GM18511 (cell line): ENCODE measurements around the gene IRX5.

Experiments
- ATAC-seq: cut with Tn5 transposase; IDR thresholded peaks from one replicate; pipeline ENCODE4 v1.9.1; 2021; ENCODE audit warnings: mild to moderate bottlenecking, moderate library complexity; ENCODE audit not compliant: unreplicated experiment

IRX5 gene

DNA sequence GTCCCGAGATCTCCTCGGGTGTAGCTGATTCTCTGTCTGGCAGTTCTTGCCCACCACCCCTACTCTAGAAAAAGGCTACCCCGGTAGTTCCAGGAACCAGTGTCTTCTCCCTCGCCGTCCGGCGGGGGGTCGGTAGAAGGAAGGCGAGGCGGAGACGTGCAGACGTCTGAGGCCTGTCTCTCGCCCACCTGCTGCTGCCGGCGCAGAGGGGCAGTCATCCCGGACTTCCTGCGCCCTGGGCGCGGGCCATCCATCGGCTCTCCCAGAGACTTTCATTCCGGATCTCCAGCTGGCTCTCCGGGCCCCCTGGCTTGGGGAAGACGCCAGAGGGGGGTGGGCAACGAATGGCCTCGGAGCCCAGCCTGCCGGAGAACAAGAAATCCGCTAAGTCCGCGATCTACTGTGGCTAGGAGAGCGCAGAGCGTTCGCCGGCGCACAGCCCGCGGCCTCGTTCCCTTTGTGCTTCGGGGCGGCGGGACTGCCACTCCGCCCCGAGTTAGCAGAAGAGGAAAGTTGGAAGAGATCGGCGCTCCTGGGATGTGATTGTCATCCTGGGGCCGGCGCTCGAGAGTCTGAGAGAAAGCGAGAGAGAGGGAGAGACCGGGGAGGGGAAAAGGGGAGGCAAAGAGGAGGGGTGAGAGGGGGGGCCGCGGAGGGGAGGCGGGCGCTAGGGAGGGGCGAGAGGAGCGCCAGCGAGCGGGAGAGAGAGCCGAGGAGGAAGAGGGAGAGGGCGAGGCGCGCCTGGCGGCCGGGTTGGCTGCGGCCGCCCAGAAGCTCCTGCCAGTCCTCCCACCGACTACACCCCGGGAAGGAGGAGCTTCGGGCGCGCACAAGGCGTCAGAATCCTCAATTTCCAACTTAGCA, at the start of gene IRX5:
TSS of gene IRX5 (plus strand) at position 861 of the 864 bp plus-strand sequence. CDS start 334 bp downstream, outside the sequence.
- peak; percentile 13 for ATAC-seq

- ATAC-seq, result no peak
Observed at GRCh38 chr16:54882556-54882955, 48.1 kb upstream of the IRX5 start.

DNA sequence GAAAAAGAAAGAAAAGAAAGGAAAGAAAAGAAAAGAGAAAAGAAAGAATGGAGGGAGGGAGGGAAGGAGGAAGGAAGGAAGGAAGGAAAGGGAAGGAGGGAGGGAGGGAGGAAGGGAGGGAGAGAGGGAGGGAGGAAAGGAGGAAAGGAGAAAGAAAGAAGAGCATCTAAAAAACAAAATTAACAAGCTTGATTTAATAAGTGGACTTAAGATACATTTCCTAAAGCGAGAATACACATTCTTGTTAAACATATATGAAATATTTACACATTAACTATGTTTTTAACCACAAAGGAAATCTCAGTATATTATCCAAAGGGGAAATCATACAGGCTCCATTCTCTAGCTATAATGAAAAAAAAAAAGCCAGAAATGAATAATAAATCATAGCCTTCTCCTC, 47.3 kb upstream of the IRX5 start:
- no peak for ATAC-seq

- no peak for ATAC-seq
Observed at GRCh38 chr16:54886078-54886477, 44.6 kb upstream of the IRX5 start.

GRCh38 chr16:54890381-54890780, 40.3 kb upstream of the IRX5 start:
- ATAC-seq, result no peak

DNA sequence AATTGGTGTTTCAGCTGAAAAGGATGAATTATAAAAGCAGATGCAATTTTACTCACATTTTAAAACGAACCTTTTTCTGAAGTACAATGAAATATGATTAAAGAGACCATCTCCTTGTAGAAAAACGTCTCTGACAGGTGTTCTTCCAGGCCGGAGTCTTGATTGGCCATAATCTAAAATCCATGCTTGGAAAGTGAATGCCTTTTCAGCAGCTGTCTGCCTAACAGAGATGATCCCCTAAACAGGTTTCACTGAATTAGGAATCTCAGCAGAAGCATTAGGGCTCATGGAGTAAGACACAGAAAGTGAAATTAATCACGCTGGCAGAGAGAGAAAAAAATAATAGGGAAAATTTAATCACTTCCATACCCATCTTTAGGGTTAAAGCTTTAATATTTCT, 39.3 kb upstream of the IRX5 start:
- ATAC-seq, result no peak

- ATAC-seq, result no peak
Observed at GRCh38 chr16:54892981-54893380, 37.7 kb upstream of the IRX5 start.

DNA sequence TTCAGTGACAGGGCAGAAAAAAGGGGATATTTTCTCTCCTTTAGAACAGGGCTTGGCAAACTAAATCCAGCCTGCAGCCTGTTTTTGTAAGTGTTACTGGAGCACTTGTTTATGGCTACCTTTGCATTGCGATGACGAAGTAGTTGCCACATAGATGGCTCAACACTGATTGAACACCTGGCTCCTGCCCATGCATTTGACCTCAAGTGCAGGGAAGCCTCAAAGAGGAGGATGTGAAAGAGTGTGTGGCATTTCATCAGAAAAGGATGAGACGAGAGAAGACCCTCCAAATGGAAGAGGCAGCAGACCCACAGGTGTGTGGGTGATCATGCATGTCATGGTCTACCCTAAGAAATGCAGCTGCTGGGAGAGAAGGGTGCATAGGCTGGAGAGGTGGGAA, 32.7 kb upstream of the IRX5 start:
- no peak for ATAC-seq

GRCh38 chr16:54901606-54902005, 29.1 kb upstream of the IRX5 start:
- ATAC-seq, result no peak

DNA sequence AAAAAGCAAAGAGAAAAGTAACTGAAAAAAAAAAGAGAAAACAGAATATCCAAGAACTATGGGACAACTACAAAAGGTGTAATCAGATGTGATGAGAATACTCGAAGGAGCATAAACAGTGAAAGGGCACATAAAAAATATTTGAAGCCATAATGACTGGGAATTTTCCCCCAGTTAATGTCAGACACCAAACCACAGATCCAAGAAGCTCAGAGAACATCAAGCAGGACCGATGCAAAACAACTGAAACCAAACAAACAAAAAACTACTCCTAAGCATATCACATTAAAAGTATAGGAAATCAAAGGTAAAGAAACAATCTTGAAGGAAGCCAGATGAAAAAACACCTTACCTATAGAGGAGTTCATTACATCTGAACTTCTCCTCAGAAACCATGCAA, 27.6 kb upstream of the IRX5 start:
- ATAC-seq, result no peak

- ATAC-seq, result no peak
Observed at GRCh38 chr16:54911079-54911478, 19.6 kb upstream of the IRX5 start.

- ATAC-seq, result no peak
Observed at GRCh38 chr16:54912720-54913119, 17.9 kb upstream of the IRX5 start.

- ATAC-seq, result no peak
Observed at GRCh38 chr16:54921206-54921824, 9.3 kb upstream of the IRX5 start.

DNA sequence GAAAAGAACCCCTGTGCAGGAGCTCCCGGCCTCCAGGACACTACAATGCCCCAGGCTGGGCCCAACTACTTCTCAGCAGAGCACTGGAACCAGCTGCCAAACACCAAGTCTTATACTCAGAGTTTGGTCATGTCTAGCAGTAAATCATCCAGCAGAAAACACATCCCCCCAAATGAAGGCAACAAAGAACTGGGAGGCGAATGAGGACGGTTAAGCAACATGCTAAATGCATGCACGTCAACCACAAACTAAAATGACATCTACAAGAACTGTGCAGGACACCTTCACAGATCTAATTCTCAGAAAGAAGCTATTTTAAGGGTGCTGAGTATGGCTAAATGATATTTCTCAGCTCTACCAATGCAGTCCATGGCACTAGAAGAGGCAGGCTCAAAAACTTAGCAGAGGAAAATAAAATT, 7.6 kb upstream of the IRX5 start:
- ATAC-seq, result no peak

DNA sequence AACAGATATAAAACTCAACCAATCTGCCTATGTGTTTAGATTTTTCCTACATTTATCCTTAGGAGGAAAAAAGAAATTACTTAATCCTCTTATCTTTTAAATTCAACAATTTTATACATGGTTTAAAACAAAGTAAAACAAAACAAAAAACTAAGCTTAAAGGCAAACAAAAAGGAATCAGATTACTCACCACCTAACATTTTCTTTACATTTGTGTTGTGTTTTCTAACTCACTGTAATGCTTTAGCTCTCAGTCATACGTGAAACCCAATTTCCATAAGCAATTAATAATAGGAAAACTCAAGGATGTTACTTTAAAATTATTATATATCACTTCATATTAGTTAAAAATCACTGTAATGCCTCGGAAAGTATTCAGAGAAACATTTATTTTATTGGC, 6.7 kb upstream of the IRX5 start:
- ATAC-seq, result no peak

DNA sequence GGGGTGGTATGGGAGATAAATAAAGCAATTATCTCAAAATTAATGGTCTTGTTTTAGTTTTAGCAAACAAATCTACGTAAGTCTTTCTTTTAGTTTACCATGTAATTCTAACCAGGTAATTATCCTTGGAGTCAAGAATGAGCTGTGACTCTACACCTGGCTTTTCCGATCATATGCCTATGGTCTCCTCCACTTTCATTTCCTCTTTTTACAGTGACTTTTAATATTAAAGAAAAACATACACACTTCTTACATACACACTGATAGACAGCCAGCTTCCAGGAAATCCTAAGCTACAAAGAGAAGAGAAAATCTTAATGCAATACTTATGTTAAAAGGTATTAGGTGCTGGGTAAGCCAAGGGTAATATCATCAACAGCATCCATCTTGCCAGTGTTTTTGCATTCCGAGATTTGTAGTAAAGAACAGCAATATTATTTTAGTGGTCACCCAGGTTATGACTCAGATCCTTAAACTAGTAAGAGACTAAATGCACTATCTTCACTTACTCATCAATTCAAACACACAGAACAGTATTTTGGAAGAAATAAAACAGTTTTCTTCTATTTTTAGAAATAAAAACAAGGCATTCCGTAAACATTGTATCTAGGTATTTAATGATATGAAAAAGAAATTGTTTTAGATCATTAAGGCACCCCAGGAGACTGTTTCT, 4.4 kb upstream of the IRX5 start:
- ATAC-seq, result no peak

DNA sequence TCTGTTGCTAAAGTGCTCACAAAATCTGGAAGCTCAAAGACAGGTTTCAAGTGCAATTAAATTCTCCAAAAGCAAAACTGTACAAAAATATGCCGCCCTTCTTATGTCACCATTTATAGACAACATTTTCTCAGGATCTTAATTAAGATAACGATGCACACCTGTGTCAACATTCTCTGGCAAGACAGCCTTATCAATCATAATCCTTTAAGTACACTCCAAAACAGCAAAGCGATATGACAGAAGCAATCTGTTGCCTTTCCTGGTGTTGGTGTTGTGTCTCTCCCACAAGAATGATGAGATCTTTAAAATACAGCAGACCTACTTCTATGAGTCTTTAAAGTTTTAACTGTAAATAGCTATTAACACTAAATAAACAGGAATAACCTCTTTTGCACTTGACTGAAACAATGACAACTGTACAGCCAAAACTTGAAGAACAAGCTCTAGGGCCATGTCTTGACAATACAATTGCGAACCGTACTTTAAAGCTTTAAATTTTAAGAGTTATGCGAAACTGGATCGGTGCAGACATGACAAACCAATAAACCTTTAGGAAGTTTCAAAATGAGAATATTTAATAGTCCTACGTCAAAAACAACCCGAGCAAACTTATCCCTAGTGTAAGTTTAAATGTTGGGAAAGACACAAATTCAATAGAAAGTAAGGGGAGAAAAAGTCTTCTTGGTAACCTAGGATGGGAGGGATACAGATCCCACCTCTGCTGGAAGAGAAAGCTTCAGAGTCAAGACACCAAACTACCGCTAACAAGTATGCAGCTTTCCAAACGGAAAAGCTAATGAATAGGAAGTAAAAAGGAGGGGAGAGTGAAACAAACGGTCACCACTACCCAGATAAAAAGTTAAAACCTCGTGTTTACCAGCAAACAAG, 3.3 kb upstream of the IRX5 start:
- no peak for ATAC-seq

DNA sequence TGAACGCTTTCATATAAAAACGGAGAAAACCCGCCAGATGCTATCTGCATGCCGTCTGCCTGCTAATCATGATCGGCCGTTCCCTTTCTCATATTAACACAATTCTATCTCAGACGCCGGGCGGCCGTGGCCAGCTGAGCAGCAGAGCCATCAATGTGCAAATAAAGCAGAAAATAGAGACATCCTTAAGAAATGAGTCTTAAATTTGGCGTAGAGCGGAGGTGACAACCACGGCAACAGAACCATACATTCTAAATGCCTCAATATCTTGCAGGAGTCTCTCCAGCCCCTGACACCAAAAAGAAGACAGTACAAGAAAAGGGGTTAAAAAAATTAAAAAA, 2.7 kb upstream of the IRX5 start:
- no peak for ATAC-seq

- peak; percentile 51 for ATAC-seq
Observed at GRCh38 chr16:54928411-54929089, 2.1 kb upstream of the IRX5 start.
